IMR-90 (cell line): ENCODE results near the gene ETV3L. TPM values are rescaled to one million over a fixed set of nuclear protein-coding genes. Genes with fewer than 3 reads are reported as not detected.

Source experiments
- ATAC-seq: fragments of 200-7000 bp; cut with Tn5 transposase; 2 replicates; pipeline ENCODE4 v1.9.1; 2020; ENCODE audit warnings: low read depth, mild to moderate bottlenecking, moderate library complexity
- BruUV-seq: library from RNA; stranded (reverse); fragments of 400-500 nt; replicated peaks from 2 replicates; lab custom pipeline; 2021; lab: Mats Ljungman, UMichigan
- CTCF ChIA-PET: fragments of 300-600 bp; formaldehyde crosslinking; extraction: SDS; loops from one replicate; lab custom pipeline; 2021; ENCODE audit warnings: antibody characterized with exemption; lab: Yijun Ruan, JAX
- POLR2A ChIA-PET: fragments of 300-600 bp; sonication (Branson Sonifier 250); formaldehyde crosslinking; loops from one replicate; lab custom pipeline; 2022; ENCODE audit warnings: antibody characterized with exemption; ENCODE audit not compliant: unreplicated experiment; lab: Charles Lee
- DNase-seq: peaks from one replicate; pipeline ENCODE4 v3.0.0; 2013
- H2AFZ ChIP-seq: replicated peaks from 2 replicates; pipeline ENCODE3; 2013; ENCODE audit warnings: low read length, mild to moderate bottlenecking; ENCODE audit not compliant: poor library complexity
- H2AK5ac ChIP-seq: 2 replicates; pipeline ENCODE4 v1.6.1; 2013; ENCODE audit warnings: low read depth, low read length, inconsistent platforms
- H2AK9ac ChIP-seq: replicated peaks from 2 replicates; pipeline ENCODE3; 2013; ENCODE audit warnings: mild to moderate bottlenecking, low read depth, low read length, moderate library complexity; ENCODE audit not compliant: poor library complexity
- H2BK120ac ChIP-seq: 2 replicates; pipeline ENCODE4 v1.6.1; 2013; ENCODE audit warnings: low read depth, low read length, inconsistent platforms
- H2BK15ac ChIP-seq: 3 replicates; pipeline ENCODE4 v1.6.1; 2013; ENCODE audit warnings: low read depth, low read length, inconsistent platforms
- H2BK20ac ChIP-seq: 2 replicates; pipeline ENCODE4 v1.6.1; 2013; ENCODE audit warnings: low read depth, mild to moderate bottlenecking, inconsistent platforms, low read length, moderate library complexity
- H2BK5ac ChIP-seq: 2 replicates; pipeline ENCODE4 v1.6.1; 2013; ENCODE audit warnings: mild to moderate bottlenecking, low read depth, low read length, inconsistent platforms; ENCODE audit not compliant: poor library complexity, severe bottlenecking
- H3K14ac ChIP-seq: replicated peaks from 2 replicates; pipeline ENCODE4 v1.6.1; 2013; ENCODE audit warnings: low read depth, low read length, inconsistent platforms
- H3K18ac ChIP-seq: 2 replicates; pipeline ENCODE4 v1.6.1; 2013; ENCODE audit warnings: low read depth, low read length, control low read depth
- H3K23ac ChIP-seq: 2 replicates; pipeline ENCODE4 v1.6.1; 2013; ENCODE audit warnings: low read depth, low read length, inconsistent platforms
- H3K27ac ChIP-seq: 2 replicates; pipeline ENCODE4 v1.5.1; 2013; ENCODE audit warnings: mild to moderate bottlenecking, control low read depth, low read length; ENCODE audit not compliant: insufficient read depth
- H3K27me3 ChIP-seq: 2 replicates; pipeline ENCODE4 v1.6.1; 2013; ENCODE audit warnings: low read length; ENCODE audit not compliant: control insufficient read depth, insufficient read depth
- H3K36me3 ChIP-seq: 2 replicates; pipeline ENCODE4 v1.6.1; 2013; ENCODE audit warnings: low read length, mixed read lengths; ENCODE audit not compliant: control insufficient read depth, insufficient read depth
- H3K4ac ChIP-seq: 2 replicates; pipeline ENCODE4 v1.6.1; 2013; ENCODE audit warnings: low read depth, low read length, inconsistent platforms
- H3K4me1 ChIP-seq: 2 replicates; pipeline ENCODE4 v1.6.1; 2013; ENCODE audit warnings: low read length, mixed read lengths; ENCODE audit not compliant: control insufficient read depth, insufficient read depth
- H3K4me2 ChIP-seq: 2 replicates; pipeline ENCODE4 v1.6.1; 2013; ENCODE audit warnings: low read depth, mild to moderate bottlenecking, control low read depth, low read length, moderate library complexity
- H3K4me3 ChIP-seq: 2 replicates; pipeline ENCODE4 v1.5.1; 2013; ENCODE audit warnings: low read depth, mild to moderate bottlenecking, control low read depth, low read length, moderate library complexity; ENCODE audit not compliant: insufficient read depth
- H3K56ac ChIP-seq: 2 replicates; pipeline ENCODE4 v1.6.1; 2013; ENCODE audit warnings: low read length, inconsistent platforms; ENCODE audit not compliant: insufficient read depth; ENCODE audit errors: extremely low read depth
- H3K79me1 ChIP-seq, 2 experiments: 2 replicates each; pipeline ENCODE4 v1.6.1; 2013; ENCODE audit warnings: low read length in 2 of 2, inconsistent platforms in 1 of 2, low read depth in 1 of 2
- H3K9ac ChIP-seq: 2 replicates; pipeline ENCODE4 v1.6.1; 2013; ENCODE audit warnings: low read depth, low read length, control low read depth
- H3K9me1 ChIP-seq: 2 replicates; pipeline ENCODE4 v1.6.1; 2013; ENCODE audit warnings: low read length, inconsistent platforms; ENCODE audit not compliant: insufficient read depth
- H3K9me3 ChIP-seq: 2 replicates; pipeline ENCODE4 v1.6.1; 2013; ENCODE audit warnings: low read length; ENCODE audit not compliant: control insufficient read depth, insufficient read depth
- H4K20me1 ChIP-seq: 2 replicates; pipeline ENCODE4 v1.6.1; 2013; ENCODE audit warnings: low read length, inconsistent platforms; ENCODE audit not compliant: insufficient read depth
- H4K5ac ChIP-seq: 2 replicates; pipeline ENCODE4 v1.6.1; 2013; ENCODE audit warnings: mild to moderate bottlenecking, low read depth, low read length, control low read depth
- H4K8ac ChIP-seq, 2 experiments: 2 replicates each; pipeline ENCODE4 v1.6.1; 2013; ENCODE audit warnings: low read depth in 2 of 2, low read length in 2 of 2, control low read depth in 1 of 2, inconsistent platforms in 1 of 2
- H4K91ac ChIP-seq: 2 replicates; pipeline ENCODE4 v1.6.1; 2013; ENCODE audit warnings: low read depth, low read length, inconsistent platforms; ENCODE audit not compliant: insufficient read depth
- CHD1 ChIP-seq: IDR thresholded peaks from 2 replicates; pipeline ENCODE4 v1.6.1; 2012; ENCODE audit warnings: low read depth, low read length, improper control_type of control experiment
- MAZ ChIP-seq: IDR thresholded peaks from 2 replicates; pipeline ENCODE4 v1.6.1; 2012; ENCODE audit warnings: low read depth, mild to moderate bottlenecking, low read length, improper control_type of control experiment, moderate library complexity, borderline replicate concordance
- WGBS, 2 experiments: methylation state at CpG; one replicate each; pipeline versions ENCODE4 v1.1.5 to v1.1.7; 2013; ENCODE audit warnings: missing lambda C conversion rate in 2 of 2; ENCODE audit not compliant: insufficient read length in 1 of 2; ENCODE audit errors: extremely low coverage in 2 of 2; 5-methylcytosine and 5-hydroxymethylcytosine counted together
- dilution Hi-C: fragments of 300-500 bp; cut with HindIII; formaldehyde crosslinking; loops from one replicate; pipeline ENCODE4 v1.14.3; 2018; ENCODE audit warnings: low sequenced_read_pairs; ENCODE audit not compliant: unreplicated experiment
- in situ Hi-C: fragments of 300-500 bp; cut with MboI; formaldehyde crosslinking; loops from 3 replicates; pipeline ENCODE4 v1.14.3; 2019; ENCODE audit warnings: low sequenced_read_pairs, inconsistent platforms, mixed read lengths
- intact Hi-C: fragments of 100-400 bp; cut with micrococcal nuclease; formaldehyde crosslinking; loops from 2 replicates; pipeline ENCODE4 v1.10.0; 2022
- polyA plus RNA-seq, 3 experiments: library from polyadenylated mRNA; depleted of rRNA; stranded (reverse); fragments of >200 nt; gene quantifications; 2 replicates each; pipeline ENCODE4 v1.2.3, GENCODE V29; 2012; ENCODE audit warnings: low replicate concordance in 1 of 3
- total RNA-seq: library from RNA; depleted of rRNA; stranded (reverse); fragments of >200 nt; gene quantifications from 2 replicates; pipeline ENCODE4 v1.2.3, GENCODE V29; 2012
- TF ChIP-seq, protein P1 (sequence below): fragments of 150-350 bp; IDR thresholded peaks from 2 replicates; pipeline ENCODE4 v1.6.1; 2017; ENCODE audit warnings: mild to moderate bottlenecking, antibody characterized with exemption, low read length, low read depth

ETV3L gene
- total and polyA plus RNA-seq, 2 of the 4 experiments (the other 2 are of a cell fraction), result not detected

DNA sequence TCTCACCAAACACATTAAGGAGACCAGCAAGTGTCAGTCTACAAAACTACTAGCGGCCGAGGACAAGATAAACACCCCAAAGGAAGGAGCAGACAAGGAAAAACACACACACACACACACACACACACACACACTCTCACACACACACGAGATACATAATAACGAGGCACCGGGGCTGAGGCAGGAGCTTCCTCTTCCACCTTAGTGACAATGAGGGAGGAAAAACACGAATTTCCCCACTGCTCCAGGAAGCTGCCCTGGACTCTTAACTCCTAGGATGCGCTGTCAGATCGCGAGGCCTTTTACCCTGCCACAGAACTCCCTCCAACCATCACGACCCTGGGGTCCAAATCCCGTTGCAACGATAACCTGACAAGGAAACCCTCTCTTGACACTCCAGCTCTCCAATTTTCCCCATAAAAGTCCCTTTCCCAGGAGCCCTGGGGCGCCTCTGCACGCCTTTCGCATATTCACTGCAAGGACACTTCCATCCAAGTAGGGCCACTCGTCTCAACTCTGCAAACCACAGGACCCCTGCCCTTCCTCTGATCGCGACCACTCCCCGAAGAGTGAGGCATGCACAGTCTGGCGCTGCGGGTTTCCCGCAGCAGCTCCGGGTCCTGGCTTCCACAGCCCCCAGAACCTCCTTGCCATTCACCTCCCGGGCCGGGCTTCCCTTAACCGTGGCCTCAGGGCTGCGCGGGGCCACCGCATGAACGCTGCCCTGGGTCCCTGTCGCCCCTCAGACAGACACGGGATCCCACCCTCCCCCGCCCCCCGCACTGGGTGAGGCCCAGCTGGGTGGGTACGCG is 38.0 kb upstream of the ETV3L start:
- ATAC-seq, result peak; percentile 30
- Histone ChIP-seq H3K56ac (peak overlapping the region; percentile 61; the same call in 1 of the 2 replicates), H3K18ac (no peak overlapping the region; the same call in 1 of the 2 replicates), H2AK9ac (peak overlapping the region; percentile 95), H3K9me1 (peaks cover 2% of the 10 kb centered on the region; the same call in 1 of the 2 replicates), H4K5ac (no peak overlapping the region; the same call in 1 of the 2 replicates), H2AK5ac (peak overlapping the region; percentile 65), H2BK20ac (no peak overlapping the region), H2BK15ac (no peak overlapping the region), H2AFZ (peak overlapping the region; percentile 97), H3K36me3 (peaks cover 23% of the 10 kb centered on the region), H4K20me1 (peaks cover 24% of the 10 kb centered on the region), H4K91ac (peak overlapping the region; percentile 64), H2BK5ac (peak overlapping the region; percentile 78), H3K4me3 (peak overlapping the region; percentile 91), H3K4me2 (peak overlapping the region; percentile 96), H3K23ac (peak overlapping the region; percentile 49; the same call in 1 of the 2 replicates), H3K79me1 (peaks cover 18 to 39% of the 10 kb centered on the region in 2 experiments), H3K27ac (peak overlapping the region; percentile 77), H3K9ac (peak overlapping the region; percentile 78), H2BK120ac (no peak overlapping the region), H3K14ac (peak overlapping the region; percentile 38), H3K4me1 (peaks cover 4% of the 10 kb centered on the region), H3K4ac (peak overlapping the region; percentile 93), H3K27me3 (no peaks in the 10 kb centered on the region), H3K9me3 (no peaks in the 10 kb centered on the region), H4K8ac (peak overlapping the region; percentile 98 to 100; a peak in 3 of 4 replicates)
- WGBS, 2 experiments, result 1% methylated on average over 10 of the region's 36 CpGs; no CpG with 5 or more reads in 1 of the 2 experiments
- ChIA-PET POLR2A (no interaction called here), CTCF (interaction anchor here (0.6 to 1.4 kb wide), 2 partner anchors 47 to 49 kb away, joined by 3 to 5 read pairs; no protein-coding TSS in a partner anchor)
- no TSS peak for BruUV-seq
- dilution Hi-C loops, result no loop called here
- intact Hi-C loops, result loop anchor here (5.0 kb wide), 1 partner anchor 45 kb away; no protein-coding TSS in a partner anchor
- in situ Hi-C loops, result no loop called here
- peak; percentile 25 for DNase-seq
- TF ChIP-seq, protein P1, sequence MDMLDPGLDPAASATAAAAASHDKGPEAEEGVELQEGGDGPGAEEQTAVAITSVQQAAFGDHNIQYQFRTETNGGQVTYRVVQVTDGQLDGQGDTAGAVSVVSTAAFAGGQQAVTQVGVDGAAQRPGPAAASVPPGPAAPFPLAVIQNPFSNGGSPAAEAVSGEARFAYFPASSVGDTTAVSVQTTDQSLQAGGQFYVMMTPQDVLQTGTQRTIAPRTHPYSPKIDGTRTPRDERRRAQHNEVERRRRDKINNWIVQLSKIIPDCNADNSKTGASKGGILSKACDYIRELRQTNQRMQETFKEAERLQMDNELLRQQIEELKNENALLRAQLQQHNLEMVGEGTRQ, result no peak
- TF ChIP-seq CHD1 (peak; percentile 8; the same call in 1 of the 2 replicates), MAZ (peak; percentile 20; the same call in 1 of the 2 replicates)
